Activated CD4-positive, alpha-beta T cell treated with anti-CD3 and anti-CD28 coated beads, Interleukin-2, amount 10 ng/mL, durations not matched to agents 7 days and 5 days (primary cell): ENCODE data around the gene CMTM8. TPM values are rescaled to one million over a fixed set of nuclear protein-coding genes. Genes with fewer than 3 reads are reported as not detected.

ENCODE experiments used
- CTCF ChIA-PET: fragments of 350-600 bp; sonication (Branson Sonifier 250); formaldehyde crosslinking; loops from one replicate; lab custom pipeline; 2021; ENCODE audit warnings: antibody characterized with exemption; lab: Charles Lee
- POLR2A ChIA-PET: fragments of 350-600 bp; sonication (Branson Sonifier 250); formaldehyde crosslinking; loops from one replicate; lab custom pipeline; 2021; ENCODE audit warnings: antibody characterized with exemption; lab: Charles Lee
- DNase-seq: peaks from one replicate; pipeline ENCODE4 v3.0.0-alpha.2; 2020
- H3K27ac Mint-ChIP-seq: one replicate; pipeline ENCODE4 v1.8.0; 2021; ENCODE audit warnings: mild to moderate bottlenecking, moderate library complexity, mixed read lengths
- H3K27me3 Mint-ChIP-seq: one replicate; pipeline ENCODE4 v1.8.0; 2021; ENCODE audit warnings: mixed read lengths
- H3K36me3 Mint-ChIP-seq: one replicate; pipeline ENCODE4 v1.8.0; 2021; ENCODE audit warnings: low read depth, mixed read lengths
- H3K4me1 Mint-ChIP-seq: one replicate; pipeline ENCODE4 v1.8.0; 2021; ENCODE audit warnings: mixed read lengths
- H3K4me3 Mint-ChIP-seq: one replicate; pipeline ENCODE4 v1.8.0; 2021; ENCODE audit warnings: mild to moderate bottlenecking, moderate library complexity, mixed read lengths
- H3K9me3 Mint-ChIP-seq: one replicate; pipeline ENCODE4 v1.8.0; 2021; ENCODE audit warnings: mixed read lengths
- total RNA-seq, 2 experiments: library from RNA; stranded (reverse); gene quantifications; one replicate each; pipeline ENCODE4 v1.2.3, GENCODE V29; 2021

The CMTM8 gene
- total RNA-seq, 2 experiments from 2014 or later = 5.9 to 6.5 TPM

DNA sequence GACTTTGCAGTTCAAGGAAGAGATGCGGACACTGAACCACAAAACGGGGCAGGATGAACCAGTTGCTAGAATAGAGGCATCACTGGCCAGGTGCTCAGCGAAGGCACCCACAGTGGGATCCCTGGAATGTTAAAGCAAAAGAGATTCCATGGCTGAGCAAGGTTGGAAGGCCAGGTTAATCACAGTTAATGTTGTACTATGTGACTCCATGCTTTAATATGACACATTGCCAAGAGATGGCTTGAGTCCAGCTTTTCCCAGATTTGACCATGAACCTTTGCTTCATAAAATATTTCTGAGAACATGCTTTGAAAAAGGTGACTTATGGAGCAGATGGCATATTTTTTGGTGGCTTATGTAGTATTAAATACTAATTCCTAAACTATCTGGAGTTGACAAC lies 77.0 kb downstream of the CMTM8 start:
- ChIA-PET POLR2A (no interaction called here), CTCF (interaction anchor here (1.4 kb wide), 1 partner anchor 10 kb away, joined by 3 read pairs; no protein-coding TSS in a partner anchor)
- Mint-ChIP-seq H3K4me1 (peaks cover 36% of the 10 kb centered on the region), H3K27me3 (no peaks in the 10 kb centered on the region), H3K27ac (no peak overlapping the region), H3K4me3 (no peak overlapping the region), H3K9me3 (no peaks in the 10 kb centered on the region), H3K36me3 (peaks cover 3% of the 10 kb centered on the region)
- no peak for DNase-seq

GRCh38 chr3:32316319-32316718 lies 77.8 kb downstream of the CMTM8 start:
- peaks cover 36% of the 10 kb centered on the region for H3K4me1 Mint-ChIP-seq
- ChIA-PET CTCF (interaction anchor here (0.6 to 1.4 kb wide), 3 partner anchors 11 to 18 kb away, joined by 3 read pairs; no protein-coding TSS in a partner anchor), POLR2A (interaction anchor here (0.6 kb wide), 1 partner anchor 652 kb away, joined by 3 read pairs; no protein-coding TSS in a partner anchor)
- DNase-seq = no peak
- no peaks in the 10 kb centered on the region for H3K27me3 Mint-ChIP-seq
- no peak overlapping the region for H3K27ac Mint-ChIP-seq
- H3K9me3 Mint-ChIP-seq = no peaks in the 10 kb centered on the region
- H3K4me3 Mint-ChIP-seq = no peak overlapping the region
- peaks cover 3% of the 10 kb centered on the region for H3K36me3 Mint-ChIP-seq

- H3K27ac Mint-ChIP-seq = no peak overlapping the region
- peaks cover 32% of the 10 kb centered on the region for H3K4me1 Mint-ChIP-seq
- no peak for DNase-seq
- H3K4me3 Mint-ChIP-seq = no peak overlapping the region
- ChIA-PET CTCF (interaction anchor here (0.9 to 1.4 kb wide), 2 partner anchors 12 to 19 kb away, joined by 3 read pairs; no protein-coding TSS in a partner anchor), POLR2A (interaction anchor here (0.6 kb wide), 1 partner anchor 652 kb away, joined by 3 read pairs; no protein-coding TSS in a partner anchor)
- H3K27me3 Mint-ChIP-seq = no peaks in the 10 kb centered on the region
- peaks cover 3% of the 10 kb centered on the region for H3K36me3 Mint-ChIP-seq
- H3K9me3 Mint-ChIP-seq = no peaks in the 10 kb centered on the region
Observed at GRCh38 chr3:32316976-32317375, 78.5 kb downstream of the CMTM8 start.

- no peaks in the 10 kb centered on the region for H3K27me3 Mint-ChIP-seq
- DNase-seq = no peak
- no peaks in the 10 kb centered on the region for H3K36me3 Mint-ChIP-seq
- H3K4me3 Mint-ChIP-seq = no peak overlapping the region
- no peak overlapping the region for H3K27ac Mint-ChIP-seq
- H3K9me3 Mint-ChIP-seq = no peaks in the 10 kb centered on the region
- H3K4me1 Mint-ChIP-seq = peaks cover 6% of the 10 kb centered on the region
- CTCF ChIA-PET = interaction anchor here (0.5 to 3.0 kb wide), 3 partner anchors 10 to 89 kb away, joined by 3 to 13 read pairs (median 5); no protein-coding TSS in a partner anchor
- POLR2A ChIA-PET = no interaction called here
Observed at GRCh38 chr3:32319607-32320006, 81.1 kb downstream of the CMTM8 start.

- no peak for DNase-seq
- no peaks in the 10 kb centered on the region for H3K36me3 Mint-ChIP-seq
- POLR2A ChIA-PET = no interaction called here
- H3K4me3 Mint-ChIP-seq = no peak overlapping the region
- H3K9me3 Mint-ChIP-seq = no peaks in the 10 kb centered on the region
- no peaks in the 10 kb centered on the region for H3K27me3 Mint-ChIP-seq
- H3K4me1 Mint-ChIP-seq = peaks cover 5% of the 10 kb centered on the region
- CTCF ChIA-PET = interaction anchor here (0.5 to 3.0 kb wide), 3 partner anchors 11 to 89 kb away, joined by 3 to 13 read pairs (median 5); no protein-coding TSS in a partner anchor
- no peak overlapping the region for H3K27ac Mint-ChIP-seq
Observed at GRCh38 chr3:32320080-32320479, 81.6 kb downstream of the CMTM8 start.

- Mint-ChIP-seq H3K9me3 (no peaks in the 10 kb centered on the region), H3K27ac (no peak overlapping the region), H3K27me3 (no peaks in the 10 kb centered on the region), H3K4me1 (peaks cover 5% of the 10 kb centered on the region), H3K4me3 (no peak overlapping the region), H3K36me3 (no peaks in the 10 kb centered on the region)
- DNase-seq = no peak
- ChIA-PET CTCF (interaction anchor here (0.8 to 3.0 kb wide), 2 partner anchors 14 to 32 kb away, joined by 3 to 13 read pairs; no protein-coding TSS in a partner anchor), POLR2A (no interaction called here)
Observed at GRCh38 chr3:32321095-32321790, 82.8 kb downstream of the CMTM8 start.

- ChIA-PET POLR2A (no interaction called here), CTCF (interaction anchor here (1.0 kb wide), 1 partner anchor 49 kb away, joined by 4 read pairs; no protein-coding TSS in a partner anchor)
- Mint-ChIP-seq H3K27me3 (no peaks in the 10 kb centered on the region), H3K9me3 (no peaks in the 10 kb centered on the region), H3K36me3 (no peaks in the 10 kb centered on the region), H3K4me1 (peaks cover 5% of the 10 kb centered on the region), H3K27ac (no peak overlapping the region), H3K4me3 (no peak overlapping the region)
- no peak for DNase-seq
Observed at GRCh38 chr3:32322311-32322710, 83.8 kb downstream of the CMTM8 start.

DNA sequence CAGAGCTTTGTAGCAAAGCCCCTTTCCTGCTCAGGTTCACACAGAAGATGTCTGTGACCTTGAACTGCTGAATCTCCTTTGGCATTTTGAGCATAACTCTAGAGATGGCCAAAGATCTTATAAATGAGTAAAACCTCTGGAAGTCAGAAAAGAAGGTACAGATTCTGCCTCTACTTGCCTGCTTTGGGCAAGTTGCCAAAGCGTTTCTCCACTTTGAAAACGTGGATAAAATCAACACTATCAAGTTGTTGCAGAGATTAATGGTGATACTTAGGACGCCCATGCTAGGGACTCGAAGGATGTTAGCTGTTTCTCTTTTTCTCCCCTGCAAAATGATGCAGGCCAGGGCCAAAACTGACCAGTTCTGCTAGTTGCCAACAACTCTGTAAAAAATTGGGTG lies 85.1 kb downstream of the CMTM8 start:
- Mint-ChIP-seq H3K27me3 (no peaks in the 10 kb centered on the region), H3K36me3 (peaks cover 1% of the 10 kb centered on the region), H3K9me3 (peaks cover 1% of the 10 kb centered on the region), H3K4me3 (no peak overlapping the region), H3K4me1 (peaks cover 5% of the 10 kb centered on the region), H3K27ac (no peak overlapping the region)
- no peak for DNase-seq
- CTCF ChIA-PET = interaction anchor here (0.6 to 2.0 kb wide), 10 partner anchors 10 to 195 kb away, joined by 3 to 8 read pairs (median 4); no protein-coding TSS in a partner anchor
- POLR2A ChIA-PET = no interaction called here

GRCh38 chr3:32325201-32325600 lies 86.7 kb downstream of the CMTM8 start:
- CTCF ChIA-PET = interaction anchor here (1.2 to 2.0 kb wide), 4 partner anchors 10 to 284 kb away, joined by 3 to 8 read pairs (median 4); no protein-coding TSS in a partner anchor
- peaks cover 5% of the 10 kb centered on the region for H3K36me3 Mint-ChIP-seq
- H3K9me3 Mint-ChIP-seq = peaks cover 6% of the 10 kb centered on the region
- no peak overlapping the region for H3K4me3 Mint-ChIP-seq
- H3K27ac Mint-ChIP-seq = no peak overlapping the region
- POLR2A ChIA-PET = no interaction called here
- DNase-seq = no peak
- H3K4me1 Mint-ChIP-seq = peaks cover 5% of the 10 kb centered on the region
- no peaks in the 10 kb centered on the region for H3K27me3 Mint-ChIP-seq

DNA sequence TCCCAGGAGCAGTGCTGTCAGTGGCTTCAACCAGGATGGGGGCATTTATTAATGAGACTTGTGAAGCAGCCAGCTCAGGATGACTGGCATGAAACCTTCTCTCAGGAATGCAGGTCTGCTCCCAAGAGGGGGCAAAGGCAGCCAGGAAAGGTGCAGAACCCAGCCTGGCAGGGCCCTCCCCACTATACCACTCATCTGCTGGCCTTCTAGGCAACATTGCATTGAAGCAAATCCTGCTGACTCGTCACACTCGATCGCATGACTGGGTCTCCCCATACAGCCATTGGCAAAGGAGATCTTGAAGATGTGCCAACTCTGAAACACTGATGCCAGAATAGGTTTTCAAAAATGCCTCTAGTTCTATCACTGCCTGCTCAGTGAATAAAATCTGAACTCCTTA lies 87.4 kb downstream of the CMTM8 start:
- Mint-ChIP-seq H3K36me3 (peaks cover 5% of the 10 kb centered on the region), H3K4me3 (no peak overlapping the region), H3K4me1 (peaks cover 4% of the 10 kb centered on the region), H3K27ac (no peak overlapping the region), H3K27me3 (no peaks in the 10 kb centered on the region), H3K9me3 (peaks cover 6% of the 10 kb centered on the region)
- POLR2A ChIA-PET = no interaction called here
- CTCF ChIA-PET = interaction anchor here (1.2 to 1.8 kb wide), 2 partner anchors 49 to 97 kb away, joined by 3 to 5 read pairs; no protein-coding TSS in a partner anchor
- no peak for DNase-seq

- Mint-ChIP-seq H3K4me1 (peaks cover 8% of the 10 kb centered on the region), H3K27ac (no peak overlapping the region), H3K9me3 (peaks cover 6% of the 10 kb centered on the region), H3K36me3 (peaks cover 5% of the 10 kb centered on the region), H3K27me3 (no peaks in the 10 kb centered on the region), H3K4me3 (no peak overlapping the region)
- ChIA-PET CTCF (interaction anchor here (0.7 kb wide), 1 partner anchor 34 kb away, joined by 3 read pairs; no protein-coding TSS in a partner anchor), POLR2A (no interaction called here)
- no peak for DNase-seq
Observed at GRCh38 chr3:32326795-32327194, 88.3 kb downstream of the CMTM8 start.

- peaks cover 45% of the 10 kb centered on the region for H3K4me1 Mint-ChIP-seq
- H3K4me3 Mint-ChIP-seq = no peak overlapping the region
- DNase-seq = peak; percentile 68
- H3K36me3 Mint-ChIP-seq = no peaks in the 10 kb centered on the region
- H3K27me3 Mint-ChIP-seq = no peaks in the 10 kb centered on the region
- no peaks in the 10 kb centered on the region for H3K9me3 Mint-ChIP-seq
- peak overlapping the region; percentile 88 for H3K27ac Mint-ChIP-seq
- CTCF ChIA-PET = interaction anchor here (0.6 to 3.1 kb wide), 14 partner anchors 10 to 1661 kb away, joined by 3 to 13 read pairs (median 4); no protein-coding TSS in a partner anchor
- POLR2A ChIA-PET = no interaction called here
Observed at GRCh38 chr3:32334675-32335074, 96.2 kb downstream of the CMTM8 start.
